NCI-H2107 treated with DMSO at 0.1 percent for 48 hours (cell line): ENCODE data around the gene EP400.
"Not testable (repeated sequence)": the region's sequence is repeated elsewhere in the genome, so short reads cannot be mapped to it uniquely, and the experiment has no call there.

ENCODE experiments used
- DNase-seq: peaks from one replicate; lab custom pipeline; 2025; ENCODE audit not compliant: unreplicated experiment; lab: John Stamatoyannopoulos, UW

Gene EP400

DNA sequence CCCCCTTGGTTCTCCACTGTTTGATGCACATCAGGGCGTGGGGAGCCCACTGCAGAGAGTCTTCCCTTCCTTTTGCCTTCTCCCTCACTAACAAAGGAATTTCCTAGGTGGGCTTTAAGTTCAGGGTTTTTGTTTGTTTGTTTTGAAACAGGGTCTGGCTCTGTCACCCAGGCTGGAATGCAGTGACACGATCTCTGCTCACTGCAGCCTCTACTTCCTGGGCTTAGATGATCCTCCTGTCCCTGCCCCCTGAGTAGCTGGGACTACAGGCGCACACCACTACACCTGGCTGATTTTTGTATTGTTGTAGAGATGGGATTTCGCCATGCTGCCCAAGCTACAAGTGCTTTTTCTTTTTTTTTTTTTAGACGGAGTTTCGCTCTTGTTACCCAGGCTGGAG lies 33.8 kb downstream of the EP400 start:
- DNase-seq, result no peak

DNA sequence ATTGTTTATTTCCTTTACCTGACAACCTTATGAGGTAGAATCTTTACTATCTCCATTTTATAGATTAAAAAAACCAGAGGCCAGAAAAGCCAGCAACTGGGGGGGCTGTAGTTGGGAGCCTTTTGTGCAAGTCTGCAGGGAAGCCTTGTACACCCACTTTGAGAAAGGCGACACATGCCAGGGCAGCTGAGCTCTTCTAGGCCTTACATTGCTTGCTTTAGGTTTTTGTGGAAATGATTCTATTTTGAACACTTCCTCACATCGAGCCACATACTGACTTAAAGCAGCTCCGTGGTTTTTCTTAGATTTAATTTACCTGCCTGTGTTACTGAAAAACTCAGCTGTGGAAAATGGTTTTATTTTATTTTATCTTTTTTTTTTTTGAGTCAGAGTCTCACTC lies 34.6 kb downstream of the EP400 start:
- DNase-seq, result no peak

DNA sequence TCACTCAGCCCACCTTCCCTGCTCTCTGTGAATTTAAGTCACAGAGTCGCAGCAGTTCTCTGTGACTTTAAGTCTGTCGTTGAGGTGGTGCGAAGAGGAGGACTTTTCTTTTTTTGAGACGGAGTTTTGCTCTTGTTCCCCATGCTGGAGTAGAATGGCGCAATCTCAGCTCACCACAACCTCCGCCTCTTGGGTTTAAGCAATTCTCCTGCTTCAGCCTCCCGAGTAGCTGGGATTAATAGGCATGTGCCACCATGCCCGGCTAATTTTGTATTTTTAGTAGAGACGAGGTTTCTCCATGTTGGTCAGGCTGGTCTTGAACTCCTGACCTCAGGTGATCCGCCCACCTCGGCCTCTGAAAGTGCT lies 35.8 kb downstream of the EP400 start:
- DNase-seq, result not testable (repeated sequence)

DNA sequence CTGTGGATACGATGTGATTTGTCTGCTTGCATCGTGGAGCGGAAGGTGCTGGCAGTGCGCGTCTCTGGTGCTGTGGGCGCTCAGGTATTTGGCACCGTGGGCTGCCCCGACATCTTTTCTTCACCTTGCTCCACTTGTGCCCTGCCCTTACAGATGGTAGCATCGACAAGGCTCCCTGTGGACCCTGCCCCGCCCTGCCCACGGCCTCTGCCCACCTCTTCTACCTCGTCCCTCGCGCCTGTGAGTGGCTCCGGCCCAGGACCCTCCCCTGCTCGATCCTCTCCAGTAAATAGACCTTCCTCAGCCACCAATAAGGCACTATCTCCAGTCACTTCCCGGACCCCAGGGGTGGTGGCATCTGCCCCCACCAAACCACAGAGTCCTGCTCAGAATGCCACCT lies 36.6 kb downstream of the EP400 start:
- DNase-seq, result no peak

DNA sequence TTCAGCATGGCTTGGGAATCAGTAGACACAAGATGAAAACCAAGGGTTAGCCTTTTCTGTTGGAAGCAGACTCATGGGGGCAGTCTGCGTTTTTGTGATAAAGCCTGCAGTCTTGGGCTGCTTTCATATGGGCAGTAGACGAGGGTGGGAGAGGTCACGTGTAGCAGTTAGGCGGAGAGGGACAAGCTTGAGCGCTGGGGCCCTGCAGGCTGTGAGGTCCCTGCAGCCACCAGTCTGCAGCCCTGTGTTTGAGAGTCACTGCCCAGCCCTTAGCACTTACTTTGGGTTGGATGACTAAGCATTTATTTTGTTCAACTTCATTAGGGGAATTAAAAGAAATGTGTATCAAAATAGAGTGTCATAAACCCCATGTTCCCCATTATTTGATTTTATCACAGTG lies 37.2 kb downstream of the EP400 start:
- DNase-seq, result no peak

DNA sequence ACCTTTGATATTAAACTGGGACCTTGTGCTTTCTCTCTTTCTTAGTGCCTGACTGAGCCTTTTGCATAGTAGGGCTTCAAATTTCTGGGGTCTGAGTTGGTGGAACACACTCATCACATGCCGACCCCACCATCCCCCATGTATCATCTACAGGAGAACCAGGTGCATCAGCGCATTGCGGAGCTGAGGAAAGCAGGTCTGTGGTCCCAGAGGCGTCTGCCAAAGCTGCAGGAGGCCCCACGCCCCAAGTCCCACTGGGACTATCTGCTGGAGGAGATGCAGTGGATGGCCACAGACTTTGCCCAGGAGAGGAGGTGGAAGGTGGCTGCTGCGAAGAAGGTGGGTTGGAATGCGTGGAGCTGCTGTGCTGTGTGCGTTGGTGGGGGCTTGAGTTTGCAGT lies 37.8 kb downstream of the EP400 start:
- no peak for DNase-seq

DNA sequence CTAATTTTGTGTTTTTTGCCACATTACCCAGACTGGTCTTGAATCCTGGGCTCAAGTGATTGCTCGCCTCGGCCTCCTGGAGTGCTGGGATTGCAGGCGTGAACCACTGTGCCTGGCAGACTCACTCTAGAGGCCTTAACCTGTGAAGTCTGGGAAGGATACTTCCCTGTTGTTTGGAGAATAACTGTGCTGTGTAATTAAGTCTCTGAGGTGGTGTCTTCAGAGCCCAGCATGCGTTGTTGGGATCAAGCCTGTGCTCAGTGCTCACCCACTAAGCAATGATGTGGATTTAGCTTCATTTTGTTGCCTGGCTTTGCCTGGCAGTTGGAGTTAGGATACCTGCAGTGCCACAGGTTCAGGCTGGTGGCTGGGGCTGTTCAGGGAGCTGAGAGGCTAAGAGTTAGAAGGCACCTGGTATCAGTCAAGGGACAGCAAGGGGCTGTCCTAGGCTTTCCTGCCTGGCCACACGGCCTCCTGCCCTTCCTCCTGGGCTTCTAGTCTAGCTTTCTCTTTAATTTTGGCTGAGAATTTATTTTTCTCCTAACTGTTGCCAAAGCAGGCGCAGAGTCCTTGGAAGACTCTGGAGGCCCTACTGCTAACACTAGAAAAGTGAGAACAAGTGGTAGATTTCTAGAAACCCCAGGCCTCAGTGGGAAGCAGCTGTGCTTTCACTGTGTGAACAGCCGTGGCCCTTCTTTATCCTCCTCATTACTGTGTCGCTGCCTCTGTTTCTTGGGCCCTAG lies 38.5 kb downstream of the EP400 start:
- DNase-seq, result no peak

DNA sequence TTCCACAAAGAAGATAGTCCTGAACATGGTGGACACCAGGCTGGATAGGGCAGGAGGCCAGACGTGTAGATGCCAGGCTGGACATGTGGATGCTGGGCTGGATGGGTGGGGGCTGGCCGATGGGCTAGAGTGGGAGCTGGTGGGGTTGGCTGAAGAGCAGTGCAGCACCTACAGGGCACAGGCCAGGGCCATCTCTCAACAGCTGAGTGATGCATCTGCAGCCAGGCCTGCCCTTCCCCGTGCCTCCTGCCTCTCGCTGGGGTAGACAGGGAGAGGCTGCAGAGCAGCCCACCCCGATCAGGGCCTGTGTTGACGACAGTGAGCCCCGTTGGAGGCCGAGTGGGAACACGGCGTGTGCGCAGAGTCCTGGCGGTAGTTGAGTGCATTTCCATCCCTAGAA lies 39.3 kb downstream of the EP400 start:
- no peak for DNase-seq

DNA sequence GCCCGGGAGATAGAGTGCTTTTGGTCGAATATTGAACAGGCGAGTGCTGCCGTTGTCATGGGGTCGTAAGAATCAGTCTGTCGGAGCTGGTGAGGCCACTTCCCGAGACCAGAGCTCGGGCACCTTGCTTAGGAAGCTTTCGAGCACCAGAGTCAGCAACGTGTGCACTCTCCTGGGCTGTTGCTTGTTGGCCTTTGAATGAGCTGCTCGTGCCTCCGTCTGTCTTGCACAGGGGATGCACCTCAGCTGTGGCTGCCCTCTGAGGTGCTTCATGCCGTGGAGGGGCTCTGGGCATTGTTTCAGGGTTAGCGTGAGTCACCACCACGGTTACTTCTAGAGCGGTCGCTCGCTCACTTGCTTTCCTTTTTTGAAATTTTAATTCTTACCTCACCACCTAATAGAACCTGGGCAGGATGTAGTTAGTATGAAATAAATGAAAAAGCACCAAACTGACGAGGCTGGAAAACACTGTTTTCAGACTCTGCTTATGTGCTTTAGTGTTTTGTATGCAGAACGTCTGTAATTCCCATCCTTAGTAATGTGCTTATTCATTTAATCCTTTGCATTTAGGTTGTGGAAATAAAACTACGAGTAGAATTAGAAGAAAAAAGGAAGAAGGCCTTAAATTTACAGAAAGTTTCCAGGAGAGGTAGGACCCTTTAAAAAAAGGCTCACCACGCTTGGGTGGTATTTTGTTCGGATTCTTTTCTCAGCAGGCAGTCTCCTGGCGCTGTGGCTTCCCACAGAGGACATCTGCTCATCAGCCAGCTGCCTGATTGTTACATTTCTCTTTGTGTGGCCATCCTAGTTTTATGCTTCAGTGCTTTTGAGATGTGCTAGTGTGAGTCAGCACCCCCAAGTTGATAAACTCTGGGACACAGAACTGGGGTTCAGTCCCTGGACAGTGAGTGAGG lies 40.6 kb downstream of the EP400 start:
- DNase-seq, result peak; percentile 66

DNA sequence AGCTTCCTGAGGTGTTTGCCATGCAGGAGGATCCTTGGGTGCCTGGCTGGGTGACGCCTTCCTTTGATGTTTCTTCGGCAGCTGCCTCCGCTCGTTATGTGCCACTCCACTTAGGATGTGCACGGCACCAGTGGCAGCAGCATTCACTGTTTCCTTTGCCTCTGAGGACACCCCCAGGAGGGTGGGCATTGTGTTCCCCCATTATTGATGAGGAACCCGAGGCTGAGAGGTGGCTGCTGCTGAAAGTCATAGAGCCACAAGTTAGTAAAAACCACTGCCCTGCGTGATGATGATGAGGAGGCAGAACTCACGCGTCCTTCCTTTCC lies 41.2 kb downstream of the EP400 start:
- DNase-seq, result no peak

DNA sequence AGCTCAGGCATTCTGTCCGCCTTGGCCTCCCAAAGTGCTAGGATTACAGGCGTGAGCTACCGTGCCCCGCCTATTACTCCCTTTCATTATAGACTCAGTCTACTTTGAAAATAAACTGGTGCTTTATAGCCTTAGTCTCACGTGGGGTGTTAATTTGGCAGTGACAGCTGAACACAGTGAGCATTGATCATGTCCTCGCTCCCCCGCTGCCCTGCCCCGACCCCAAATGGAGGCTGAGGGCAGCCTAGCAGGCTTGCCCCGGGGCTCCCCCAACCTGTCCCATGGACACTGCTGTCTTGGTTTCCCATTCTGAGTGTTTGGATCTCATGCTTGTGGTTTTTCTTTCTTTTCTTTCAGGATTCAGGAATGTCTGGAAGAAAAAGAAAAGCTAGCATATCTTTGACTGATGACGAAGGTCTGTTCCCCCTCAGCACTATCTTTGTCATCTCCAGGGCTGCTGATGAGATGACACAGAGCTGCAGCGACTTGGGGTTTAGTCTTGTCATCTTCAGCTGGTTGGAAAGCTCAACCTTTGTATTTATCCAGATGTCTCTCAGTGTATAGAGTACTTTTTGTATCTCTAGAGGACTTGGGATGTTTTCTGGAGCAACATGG lies 42.2 kb downstream of the EP400 start:
- no peak for DNase-seq

DNA sequence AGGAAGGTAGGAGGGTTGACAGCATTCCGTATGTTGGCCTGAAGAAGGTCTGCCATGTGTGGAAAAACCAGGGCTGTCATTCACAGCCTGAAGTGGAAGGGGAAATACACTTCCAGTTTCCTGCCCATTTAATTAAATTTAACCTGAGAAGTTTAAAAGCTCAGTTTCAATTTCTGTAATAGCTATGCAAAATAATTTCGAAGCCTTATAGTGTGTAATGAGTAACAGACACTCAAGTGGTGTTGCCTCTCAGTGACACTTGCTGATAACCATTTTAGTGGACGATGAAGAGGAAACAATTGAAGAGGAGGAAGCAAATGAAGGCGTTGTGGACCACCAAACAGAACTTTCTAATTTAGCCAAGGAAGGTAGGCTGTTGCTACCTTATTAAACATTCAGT lies 44.8 kb downstream of the EP400 start:
- DNase-seq, result no peak

DNA sequence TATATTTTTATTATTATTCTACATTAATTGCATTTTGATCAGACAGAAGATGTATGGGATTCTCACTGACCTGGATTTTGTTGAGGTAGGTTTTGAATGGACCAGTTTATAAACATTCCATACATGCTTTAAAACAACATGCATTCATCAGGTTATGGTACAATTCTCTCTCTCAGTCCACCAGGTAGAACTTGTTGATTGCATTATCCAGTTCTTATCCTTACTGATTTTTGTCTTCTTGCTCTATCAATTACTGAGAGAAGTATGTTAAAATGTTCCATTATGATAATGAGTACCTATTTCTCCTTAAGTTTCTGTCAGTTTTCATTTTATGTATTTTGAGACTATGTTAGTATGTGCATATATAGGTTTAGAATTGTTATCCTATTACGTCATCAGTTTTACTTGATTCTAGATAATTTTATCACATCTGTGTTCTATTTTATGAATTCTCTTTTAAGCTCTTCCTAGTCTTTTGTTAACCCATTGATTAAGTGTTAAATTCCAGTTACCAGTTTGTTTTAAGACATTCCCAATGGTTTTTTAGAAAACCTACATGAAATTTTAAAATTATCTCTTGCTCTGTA lies 50.6 kb downstream of the EP400 start:
- DNase-seq, result no peak

DNA sequence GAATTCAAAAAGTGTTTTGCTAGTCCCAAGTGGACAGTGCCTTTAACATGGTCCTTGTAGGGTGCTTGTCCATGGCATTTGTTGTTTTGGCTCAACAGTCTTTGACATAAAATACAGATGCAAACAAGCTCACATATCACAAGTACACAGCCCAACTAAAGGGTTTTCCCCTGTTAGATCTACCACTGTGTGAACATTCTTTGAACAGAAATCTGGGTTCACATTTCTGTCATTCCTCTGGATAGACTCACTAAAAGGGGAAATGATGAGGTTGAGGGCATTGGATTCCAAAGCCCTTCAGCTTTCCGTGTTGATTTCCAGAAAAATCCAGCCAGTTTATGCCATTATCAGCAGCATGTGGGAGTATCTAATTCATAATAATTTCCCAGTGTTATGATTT lies 54.1 kb downstream of the EP400 start:
- no peak for DNase-seq

DNA sequence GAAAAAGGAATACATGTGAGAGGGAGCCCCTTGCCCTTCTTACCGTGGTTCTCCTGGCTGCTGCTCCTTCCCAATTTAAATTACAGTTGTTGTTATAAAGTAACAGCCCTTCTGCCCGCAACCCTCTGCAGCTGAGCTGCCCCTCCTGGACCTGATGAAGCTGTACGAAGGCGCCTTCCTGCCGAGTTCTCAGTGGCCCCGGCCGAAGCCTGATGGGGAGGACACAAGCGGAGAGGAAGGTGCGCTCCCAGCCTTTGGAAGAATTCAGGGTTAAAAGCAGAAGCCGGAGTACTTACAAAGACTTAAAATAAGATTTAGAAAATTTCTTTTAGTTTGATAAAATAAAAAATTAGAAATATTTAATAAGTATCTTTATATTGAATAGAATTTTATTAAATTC lies 55.2 kb downstream of the EP400 start:
- DNase-seq, result no peak

DNA sequence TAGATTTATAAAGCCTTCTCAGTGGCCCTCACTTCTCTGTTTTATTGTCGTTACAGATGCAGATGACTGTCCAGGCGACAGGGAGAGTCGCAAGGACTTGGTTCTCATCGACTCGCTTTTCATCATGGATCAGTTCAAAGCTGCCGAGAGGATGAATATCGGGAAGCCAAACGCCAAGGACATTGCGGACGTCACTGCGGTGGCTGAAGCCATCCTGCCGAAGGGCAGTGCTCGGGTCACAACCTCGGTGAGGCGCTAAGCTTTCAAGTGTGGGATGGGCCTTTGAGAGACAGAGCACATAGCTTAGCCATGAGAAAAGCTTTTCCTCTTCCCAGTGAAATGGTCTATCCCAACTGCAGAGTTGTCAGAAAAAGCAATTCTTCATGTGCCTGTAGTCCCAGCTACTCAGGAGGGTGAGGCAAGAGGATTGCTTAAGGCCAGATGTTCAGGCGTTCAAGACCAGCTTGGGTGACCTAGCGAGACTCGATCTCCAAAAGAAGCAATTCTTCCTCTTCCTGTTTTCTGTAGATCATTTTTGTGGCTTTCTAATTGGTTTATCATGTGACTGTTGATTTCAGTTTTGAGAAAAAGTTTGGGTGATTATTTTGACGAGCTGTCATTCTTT lies 56.4 kb downstream of the EP400 start:
- DNase-seq, result no peak

DNA sequence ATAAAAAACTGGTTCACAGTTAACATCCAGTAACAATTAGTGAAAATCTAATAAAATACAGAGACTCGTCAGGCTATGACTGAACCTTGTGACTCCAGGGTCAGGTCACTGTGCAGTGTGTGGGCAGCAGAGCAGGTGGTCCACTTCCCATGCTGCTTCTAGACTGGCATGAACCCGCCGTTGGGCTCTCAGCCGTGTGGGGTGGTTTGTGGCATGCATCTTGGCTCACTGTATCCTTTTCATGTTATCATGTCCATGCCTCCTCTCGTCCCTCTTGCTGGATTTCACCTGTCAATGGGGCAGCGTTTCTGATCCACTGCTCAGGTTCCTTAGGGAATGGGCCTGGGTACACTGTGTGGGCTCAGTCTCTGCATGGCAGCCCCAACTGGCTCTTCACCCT lies 57.3 kb downstream of the EP400 start:
- no peak for DNase-seq

DNA sequence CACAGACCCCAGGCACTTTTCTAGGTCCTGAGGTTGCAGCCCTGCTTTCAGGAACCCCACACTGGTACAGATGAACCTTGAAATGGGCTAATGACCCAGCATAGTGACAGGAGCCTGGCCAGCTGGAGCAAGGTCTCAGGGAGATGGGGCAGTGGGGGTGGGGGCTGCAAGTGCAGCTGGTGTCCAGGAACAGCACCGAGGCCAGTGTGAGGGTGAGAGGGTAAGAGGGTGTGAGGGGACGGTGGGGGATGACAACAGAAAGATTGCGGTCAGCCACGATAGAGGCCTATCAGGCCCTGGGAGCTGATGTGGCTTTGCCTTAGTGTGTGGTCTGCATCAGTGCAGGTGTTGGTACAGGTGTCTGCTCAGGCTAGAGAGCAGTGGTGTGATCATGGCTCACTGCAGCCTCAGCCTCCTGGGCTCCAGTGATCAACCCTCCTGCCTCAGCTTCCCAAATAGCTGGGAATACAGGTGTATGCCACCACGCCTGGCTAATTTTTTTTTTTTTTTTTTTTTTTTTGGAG lies 59.7 kb downstream of the EP400 start:
- no peak for DNase-seq

DNA sequence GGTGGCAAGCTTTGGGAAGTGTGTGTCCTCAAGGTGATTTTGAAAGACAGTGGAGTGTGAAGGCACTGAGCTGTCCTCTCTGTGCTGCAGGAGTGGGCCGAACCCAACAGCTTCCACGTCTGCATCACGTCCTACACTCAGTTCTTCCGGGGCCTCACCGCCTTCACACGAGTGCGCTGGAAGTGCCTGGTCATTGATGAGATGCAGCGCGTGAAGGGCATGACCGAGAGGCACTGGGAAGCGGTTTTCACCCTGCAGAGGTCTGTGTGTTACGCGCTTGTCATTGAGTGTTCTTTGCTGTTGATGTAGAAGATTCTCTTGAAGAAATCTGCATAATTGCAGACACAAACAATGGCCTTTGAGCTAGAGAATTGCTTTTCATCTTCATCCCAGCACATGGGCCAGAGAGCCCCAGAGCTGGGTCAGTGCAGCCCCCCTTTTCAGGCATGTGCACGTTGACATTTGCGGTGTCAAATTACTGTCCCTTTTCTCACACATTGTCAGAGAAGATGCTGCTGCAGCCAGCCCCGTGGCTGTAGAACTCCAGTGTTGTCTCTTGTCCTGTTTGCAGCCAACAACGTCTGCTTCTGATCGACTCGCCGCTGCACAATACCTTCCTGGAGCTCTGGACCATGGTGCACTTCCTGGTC lies 63.3 kb downstream of the EP400 start:
- no peak for DNase-seq

DNA sequence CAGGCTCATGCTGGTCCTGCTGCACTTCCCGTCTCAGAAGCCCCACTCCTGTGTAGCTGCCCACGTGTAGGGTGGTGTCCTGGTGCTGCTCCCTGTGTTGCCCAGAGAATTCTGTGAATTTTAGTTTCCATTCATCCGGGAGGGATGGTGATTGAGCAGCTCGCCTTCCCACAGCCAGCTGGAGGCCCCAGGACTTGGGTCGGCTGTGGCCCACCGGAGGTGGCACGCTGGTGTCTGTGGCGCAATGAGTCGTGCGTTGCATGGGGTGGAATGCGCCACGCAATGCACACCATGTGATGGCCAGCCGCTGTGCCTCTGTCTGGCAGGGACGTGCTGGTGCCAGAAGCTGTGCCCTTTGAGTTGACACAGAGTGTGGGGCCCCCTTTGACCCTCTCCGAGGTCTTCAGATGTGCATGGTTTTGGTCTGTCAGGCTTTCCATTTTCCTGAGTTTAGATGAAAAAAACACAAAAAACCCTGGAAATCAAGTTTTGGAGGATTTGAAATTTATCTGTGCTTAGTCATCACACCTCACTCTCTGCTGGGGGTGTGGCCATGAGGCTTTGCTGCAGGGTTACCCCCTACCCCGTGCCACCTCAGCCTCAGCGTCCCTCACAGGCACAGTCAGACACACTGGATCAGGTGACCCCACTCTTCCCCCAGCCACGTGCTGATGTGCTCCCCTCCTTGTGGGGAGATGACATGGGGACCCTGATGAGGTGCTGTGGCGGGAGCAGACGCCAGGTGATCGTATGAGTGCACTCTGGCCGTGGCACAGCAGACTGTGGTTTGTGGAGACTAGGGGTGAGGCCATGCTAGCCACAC lies 64.6 kb downstream of the EP400 start:
- no peak for DNase-seq
